Left kidney (tissue), 2 donors: ENCODE results near the gene NOVA2. TPM values are rescaled to one million over a fixed set of nuclear protein-coding genes. Genes with fewer than 3 reads are reported as not detected.
"Not testable (repeated sequence)": the region's sequence is repeated elsewhere in the genome, so short reads cannot be mapped to it uniquely, and the experiment has no call there.

Experiments used
- DNase-seq: peaks from one replicate; pipeline ENCODE4 v3.0.0-alpha.2; 2013
- polyA plus RNA-seq: library from polyadenylated mRNA; unstranded; fragments of 120-200 nt; gene quantifications from one replicate; pipeline ENCODE4 v1.2.1, GENCODE V29; 2013; ENCODE audit not compliant: insufficient read length

NOVA2 gene
- polyA plus RNA-seq, 1 donor = 4.1 TPM

GRCh38 chr19:45924891-45925447 is 48.7 kb downstream of the NOVA2 start:
- no peak for DNase-seq

DNA sequence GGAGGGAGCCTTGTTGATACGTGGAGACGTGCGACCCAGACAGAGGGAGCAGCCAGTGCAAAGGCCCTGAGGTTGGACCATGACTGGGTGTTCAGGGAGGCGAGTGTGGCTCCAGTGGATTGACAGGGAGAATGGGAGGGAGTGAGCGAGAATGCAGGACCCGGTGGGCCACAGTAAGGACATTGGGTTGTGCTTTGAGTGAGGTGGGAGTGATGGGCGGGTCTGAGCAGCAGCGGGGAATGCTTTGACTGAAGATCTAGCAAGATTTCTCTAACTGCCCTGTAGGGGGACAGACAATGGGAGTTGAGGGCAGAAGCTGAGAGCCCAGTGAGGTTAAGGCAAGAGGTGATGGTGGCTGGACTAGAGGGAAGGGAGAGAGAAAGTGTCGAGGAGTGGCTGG is 51.4 kb downstream of the NOVA2 start:
- DNase-seq = no peak

- DNase-seq = no peak
These were observed 53.2 kb downstream of the NOVA2 start for GRCh38 chr19:45920458-45920857.

GRCh38 chr19:45919678-45920077 is 54.0 kb downstream of the NOVA2 start:
- DNase-seq = no peak

GRCh38 chr19:45918721-45919120 is 54.9 kb downstream of the NOVA2 start:
- DNase-seq = no peak

- no peak for DNase-seq
These were observed 56.1 kb downstream of the NOVA2 start for GRCh38 chr19:45917421-45918091.

GRCh38 chr19:45913874-45914830 is 59.5 kb downstream of the NOVA2 start, which contains the start of gene NANOS2:
Gene NANOS2 (minus strand): TSS chr19:45914778. CDS start chr19:45914693, 85 bp downstream.
- DNase-seq = no peak

DNA sequence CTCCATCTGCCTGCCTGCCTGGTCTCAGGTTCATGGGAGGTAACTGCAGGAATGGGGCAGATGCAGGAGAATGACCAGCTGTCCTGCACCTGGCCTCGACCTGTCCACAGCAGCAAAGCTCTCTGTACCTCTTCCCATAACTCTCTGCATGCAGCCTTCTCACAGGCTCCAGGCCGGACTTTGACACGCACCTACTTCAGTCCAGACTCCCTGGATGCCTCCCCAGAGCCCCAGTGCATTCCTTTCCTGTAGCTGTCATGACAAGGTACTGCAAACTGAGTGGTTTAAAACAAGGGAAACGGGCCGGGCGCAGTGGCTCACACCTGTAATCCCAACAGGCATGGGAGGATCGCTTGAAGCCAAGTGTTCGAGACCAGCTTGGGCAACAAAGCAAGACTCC is 62.4 kb downstream of the NOVA2 start:
- DNase-seq = no peak

GRCh38 chr19:45908956-45909355 is 64.7 kb downstream of the NOVA2 start:
- no peak for DNase-seq

GRCh38 chr19:45906221-45906620 is 67.4 kb downstream of the NOVA2 start:
- DNase-seq = no peak

DNA sequence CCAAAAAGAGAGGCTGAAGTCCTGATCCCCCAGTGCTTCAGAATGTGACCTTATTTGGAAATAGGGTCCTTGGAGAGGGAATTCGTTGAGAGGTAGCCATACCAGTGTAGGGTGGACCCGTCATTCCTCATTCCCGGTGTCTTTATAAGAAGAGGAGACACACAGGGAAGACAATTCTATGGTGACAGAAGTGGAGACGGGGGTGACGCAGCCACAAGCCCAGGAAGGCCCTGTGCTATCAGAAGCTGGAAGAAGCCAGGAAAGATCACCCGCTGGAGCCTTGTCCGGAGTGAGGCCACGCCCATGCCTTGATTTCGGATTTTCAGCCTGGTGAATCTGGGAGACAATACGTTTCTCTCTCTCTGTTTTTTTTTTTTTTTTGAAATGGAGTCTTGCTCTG is 68.7 kb downstream of the NOVA2 start:
- DNase-seq = no peak

- DNase-seq = peak; percentile 96
These were observed 70.7 kb downstream of the NOVA2 start for GRCh38 chr19:45902651-45903625.

GRCh38 chr19:45901912-45902650 is 71.6 kb downstream of the NOVA2 start, which contains the start of gene MYPOP:
Gene MYPOP (minus strand): TSS chr19:45902613. CDS start chr19:45901773, 840 bp downstream.
- no peak for DNase-seq

- no peak for DNase-seq
These were observed 72.2 kb downstream of the NOVA2 start for GRCh38 chr19:45901432-45901911.

GRCh38 chr19:45900738-45901431 is 72.8 kb downstream of the NOVA2 start:
- no peak for DNase-seq

DNA sequence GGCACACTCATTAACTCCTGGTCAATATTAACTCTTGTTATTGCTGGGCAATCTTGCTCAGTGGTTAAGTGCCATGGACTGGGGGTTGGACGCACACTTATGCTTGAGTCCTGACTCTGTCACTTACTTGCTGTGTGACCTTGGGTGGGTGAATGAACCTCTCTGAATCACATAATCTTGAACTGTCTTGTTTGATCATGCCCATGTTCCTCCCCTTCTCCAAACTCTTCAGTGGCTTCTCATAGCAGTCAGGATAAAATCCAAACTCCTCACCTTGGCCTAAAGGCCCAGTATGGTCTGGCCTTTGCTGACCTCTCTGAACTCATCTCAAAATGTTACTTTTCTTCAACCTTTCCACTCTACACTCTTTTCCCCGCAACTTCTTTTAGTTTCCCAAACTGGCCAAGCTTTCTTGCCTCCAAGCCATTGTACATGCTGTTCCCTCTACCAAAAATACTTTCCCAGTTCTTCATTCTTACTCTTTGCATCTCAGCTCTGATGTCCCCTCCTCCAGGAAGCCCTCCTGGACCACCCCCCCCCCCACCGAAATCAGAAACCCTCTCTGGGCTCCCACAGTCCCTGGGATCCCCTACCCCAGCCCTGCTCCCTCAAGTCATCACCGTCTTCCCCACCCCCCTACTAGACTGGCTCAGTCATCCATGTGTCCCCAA is 73.6 kb downstream of the NOVA2 start:
- no peak for DNase-seq

- DNase-seq = no peak
These were observed 74.4 kb downstream of the NOVA2 start for GRCh38 chr19:45899253-45899652.

- no peak for DNase-seq
These were observed 76.3 kb downstream of the NOVA2 start for GRCh38 chr19:45897261-45897812.

GRCh38 chr19:45895983-45896599 is 77.6 kb downstream of the NOVA2 start:
- DNase-seq = not testable (repeated sequence)
